ENCODE data around the gene OR2G6.
"Not testable (repeated sequence)": the region's sequence is repeated elsewhere in the genome, so short reads cannot be mapped to it uniquely, and the experiment has no call there.

Gene OR2G6

DNA sequence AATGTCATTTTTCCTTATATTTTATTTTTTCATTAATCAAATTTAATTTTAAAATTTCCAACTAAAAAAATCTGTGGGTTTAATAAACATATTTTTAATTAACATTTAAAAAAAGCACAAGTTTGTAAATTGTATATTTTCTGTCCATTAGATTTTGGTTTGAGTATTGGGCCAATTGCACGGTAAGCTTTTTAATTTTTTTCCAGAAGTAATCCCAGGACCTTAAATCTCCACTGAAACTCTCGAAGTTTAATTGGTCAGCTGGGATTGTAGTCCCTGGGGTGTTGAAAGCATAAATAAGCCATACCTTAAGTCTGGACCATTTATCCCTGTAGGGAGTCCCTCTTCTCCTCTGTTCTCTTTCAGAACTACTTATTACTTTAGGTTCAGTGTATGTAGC lies at the start of gene OR2G6:
Gene OR2G6, plus strand, starts transcription at position 301 of the 400 bp plus-strand sequence. CDS start 13,574 bp downstream, outside the sequence.
- DNase-seq = not testable (repeated sequence)

- peak in 1 of 2 experiments; percentile 0 for DNase-seq
Measured at GRCh38 chr1:248459117-248459516, 48.8 kb upstream of the OR2G6 start.

DNA sequence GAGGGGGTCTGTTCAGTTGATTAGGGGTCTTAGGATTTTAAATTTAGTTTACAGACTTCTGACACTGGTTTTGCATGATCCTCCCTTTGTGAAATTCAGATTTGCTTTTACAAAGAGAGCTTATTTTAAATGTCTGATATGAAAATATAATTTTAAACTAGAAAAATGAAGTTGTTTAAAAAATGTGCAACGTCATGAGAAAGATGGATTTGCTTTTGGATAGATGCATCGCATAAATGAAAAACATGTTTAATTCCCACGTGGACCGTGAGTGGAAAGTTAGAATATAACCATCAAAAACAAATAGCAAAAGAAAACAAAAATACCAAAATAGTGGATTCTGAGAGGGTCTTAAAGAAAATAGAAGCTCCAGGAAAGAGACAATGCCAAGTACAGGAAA lies 36.7 kb upstream of the OR2G6 start:
- no peak for DNase-seq

GRCh38 chr1:248472111-248472510 lies 35.8 kb upstream of the OR2G6 start:
- not testable (repeated sequence) for DNase-seq

GRCh38 chr1:248473051-248473450 lies 34.8 kb upstream of the OR2G6 start, which contains the start of gene OR2T3:
TSS of gene OR2T3 (plus strand) at chr1:248473351. CDS start at chr1:248473351, 0 bp downstream.
- not testable (repeated sequence) for DNase-seq

DNA sequence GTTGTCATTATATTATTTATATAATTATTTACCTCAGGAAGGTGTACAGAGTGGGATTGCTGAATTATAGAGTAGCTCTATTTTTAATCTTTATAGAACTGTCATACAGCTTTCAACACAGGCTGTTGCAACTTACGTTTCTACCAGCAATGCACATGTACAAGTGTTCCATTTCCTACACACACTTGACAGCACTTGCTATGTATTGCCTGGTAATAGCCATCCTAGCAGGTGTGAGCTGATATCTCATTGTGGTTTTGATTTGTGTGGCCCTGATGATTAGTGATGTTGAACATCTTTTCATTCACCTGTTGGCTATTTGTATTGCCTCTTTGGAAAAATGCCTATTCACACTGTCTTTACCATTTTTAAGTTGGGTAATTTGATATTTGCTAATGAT lies 32.2 kb upstream of the OR2G6 start:
- DNase-seq = not testable (repeated sequence)

- not testable (repeated sequence) for DNase-seq
Measured at GRCh38 chr1:248481686-248482579, 25.9 kb upstream of the OR2G6 start.

DNA sequence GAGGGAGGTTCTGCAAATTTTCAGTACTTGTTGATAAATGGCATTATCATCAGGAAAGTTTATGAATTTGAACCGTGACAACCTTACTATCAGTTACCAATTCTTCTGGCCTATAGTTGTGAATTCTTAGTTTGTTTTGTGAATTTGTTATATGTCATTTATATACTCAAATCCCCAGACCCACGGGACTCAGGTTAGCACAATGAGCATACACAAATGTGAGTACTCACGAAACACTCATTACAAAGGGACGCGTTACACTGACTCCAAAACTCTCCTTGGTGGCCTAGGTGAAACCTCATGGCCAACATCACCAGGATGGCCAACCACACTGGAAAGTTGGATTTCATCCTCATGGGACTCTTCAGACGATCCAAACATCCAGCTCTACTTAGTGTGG lies 19.6 kb upstream of the OR2G6 start, which contains the start of gene OR2T5:
Gene OR2T5, plus strand, starts transcription at position 301 of the 400 bp plus-strand sequence. Its CDS starts 0 bp downstream, at position 301.
- DNase-seq = not testable (repeated sequence)

DNA sequence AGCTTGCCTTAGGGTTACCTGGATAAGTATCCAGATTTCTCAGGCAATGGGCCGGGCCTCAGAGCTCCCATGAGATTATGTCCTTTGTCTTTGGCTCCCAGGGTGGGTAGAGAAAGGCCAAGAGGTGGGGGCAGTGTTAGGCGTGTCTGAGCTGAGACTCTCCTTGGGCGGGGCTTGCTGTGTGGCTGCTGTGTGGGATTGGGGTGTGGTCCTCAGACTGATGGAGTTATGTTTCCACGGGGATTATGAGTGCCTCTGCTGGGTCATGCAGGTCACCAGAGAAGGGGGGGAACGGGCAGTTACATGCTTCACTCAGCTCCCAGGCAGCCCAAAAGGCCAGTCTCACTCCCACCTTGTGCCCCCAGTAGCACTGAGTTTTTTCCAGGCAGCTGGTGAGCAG lies 11.2 kb upstream of the OR2G6 start:
- not testable (repeated sequence) for DNase-seq

DNA sequence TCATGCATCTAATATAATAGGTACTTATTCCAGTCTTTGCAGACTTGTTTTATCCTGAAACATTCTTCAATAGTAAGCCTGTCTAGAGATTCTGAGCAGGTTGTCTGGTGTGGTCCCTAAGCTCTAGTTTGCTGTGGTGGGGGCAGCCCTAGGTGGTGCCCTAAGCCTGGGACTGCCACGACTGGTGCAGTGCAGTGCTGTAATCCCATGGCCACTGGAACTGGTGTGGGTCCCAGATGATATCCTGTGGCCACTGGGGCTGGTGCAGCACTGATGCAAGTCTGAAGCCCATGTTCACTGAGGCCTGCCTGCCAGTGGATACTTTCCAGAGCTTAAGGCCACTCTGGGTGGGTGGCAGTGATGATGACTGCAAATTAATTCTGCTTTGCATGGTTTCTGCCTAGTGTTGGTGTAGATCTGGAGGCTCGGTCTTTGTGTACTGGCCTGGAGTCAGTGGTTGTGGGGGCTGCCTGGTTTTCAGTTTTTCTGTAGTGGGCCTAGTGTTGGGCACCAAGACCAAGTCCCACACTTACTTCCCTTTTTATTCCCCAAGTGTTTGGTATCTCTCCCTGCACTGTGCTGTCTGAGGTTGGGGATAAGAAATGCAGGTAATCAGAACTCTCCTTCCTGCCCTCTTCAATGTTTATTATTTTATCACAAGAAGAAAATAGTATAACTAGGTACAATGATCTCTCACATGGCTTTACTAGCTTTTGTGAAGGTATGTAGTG lies 7.4 kb upstream of the OR2G6 start:
- not testable (repeated sequence) for DNase-seq

GRCh38 chr1:248510217-248510616 lies 2.3 kb downstream of the OR2G6 start:
- not testable (repeated sequence) for DNase-seq

- no peak for DNase-seq
Measured at GRCh38 chr1:248521856-248522255, 14.0 kb downstream of the OR2G6 start.

GRCh38 chr1:248537449-248537848 lies 29.6 kb downstream of the OR2G6 start:
- DNase-seq = not testable (repeated sequence)

DNA sequence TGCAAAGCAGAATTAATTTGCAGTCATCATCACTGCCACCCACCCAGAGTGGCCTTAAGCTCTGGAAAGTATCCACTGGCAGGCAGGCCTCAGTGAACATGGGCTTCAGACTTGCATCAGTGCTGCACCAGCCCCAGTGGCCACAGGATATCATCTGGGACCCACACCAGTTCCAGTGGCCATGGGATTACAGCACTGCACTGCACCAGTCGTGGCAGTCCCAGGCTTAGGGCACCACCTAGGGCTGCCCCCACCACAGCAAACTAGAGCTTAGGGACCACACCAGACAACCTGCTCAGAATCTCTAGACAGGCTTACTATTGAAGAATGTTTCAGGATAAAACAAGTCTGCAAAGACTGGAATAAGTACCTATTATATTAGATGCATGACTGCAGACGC lies 39.5 kb downstream of the OR2G6 start:
- not testable (repeated sequence) for DNase-seq

DNA sequence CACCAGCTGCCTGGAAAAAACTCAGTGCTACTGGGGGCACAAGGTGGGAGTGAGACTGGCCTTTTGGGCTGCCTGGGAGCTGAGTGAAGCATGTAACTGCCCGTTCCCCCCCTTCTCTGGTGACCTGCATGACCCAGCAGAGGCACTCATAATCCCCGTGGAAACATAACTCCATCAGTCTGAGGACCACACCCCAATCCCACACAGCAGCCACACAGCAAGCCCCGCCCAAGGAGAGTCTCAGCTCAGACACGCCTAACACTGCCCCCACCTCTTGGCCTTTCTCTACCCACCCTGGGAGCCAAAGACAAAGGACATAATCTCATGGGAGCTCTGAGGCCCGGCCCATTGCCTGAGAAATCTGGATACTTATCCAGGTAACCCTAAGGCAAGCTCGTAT lies 43.2 kb downstream of the OR2G6 start:
- not testable (repeated sequence) for DNase-seq

- DNase-seq = not testable (repeated sequence)
Measured at GRCh38 chr1:248562672-248563071, 54.8 kb downstream of the OR2G6 start, which contains the start of gene OR2T29. TSS of gene OR2T29 (minus strand) at chr1:248562772. CDS start at chr1:248559491, 3,281 bp downstream.

GRCh38 chr1:248565530-248566373 lies 57.9 kb downstream of the OR2G6 start:
- DNase-seq = not testable (repeated sequence)

DNA sequence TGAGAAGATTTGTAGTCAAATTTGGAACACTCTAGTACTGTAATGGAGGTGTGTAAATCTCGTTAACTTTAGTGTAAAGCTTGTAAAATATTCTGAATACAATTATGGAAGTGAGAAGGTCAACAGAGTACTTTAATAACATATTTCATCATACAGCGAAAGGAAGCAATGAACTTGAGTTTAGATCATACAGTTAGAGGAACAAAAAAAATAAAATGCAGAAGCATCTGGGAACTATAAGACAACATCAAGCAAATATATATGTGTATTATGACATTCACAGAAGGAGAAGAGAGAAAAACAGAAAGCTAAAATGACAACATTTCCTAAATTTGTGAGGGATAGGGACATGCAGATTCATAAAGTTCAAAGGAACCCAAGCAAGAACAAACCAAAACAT lies 61.2 kb downstream of the OR2G6 start:
- not testable (repeated sequence) for DNase-seq

DNA sequence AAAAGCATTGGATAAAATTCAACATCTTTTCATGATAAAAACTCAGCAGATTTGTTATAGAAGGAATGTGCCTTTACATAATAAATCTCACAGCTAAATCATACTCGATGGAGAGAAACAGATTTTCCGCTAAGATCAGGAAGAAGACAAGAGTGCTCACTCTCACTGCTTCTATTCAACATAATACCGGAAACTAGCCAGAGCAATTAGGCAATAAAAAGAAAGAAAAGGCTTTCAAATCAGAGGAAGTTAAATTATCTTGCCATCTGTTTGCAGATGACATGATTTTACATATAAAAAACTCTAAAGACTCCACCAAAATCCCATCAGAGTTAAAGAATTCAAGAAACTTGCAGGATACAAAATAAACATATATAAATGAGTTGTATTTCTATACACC lies 62.9 kb downstream of the OR2G6 start:
- not testable (repeated sequence) for DNase-seq

DNA sequence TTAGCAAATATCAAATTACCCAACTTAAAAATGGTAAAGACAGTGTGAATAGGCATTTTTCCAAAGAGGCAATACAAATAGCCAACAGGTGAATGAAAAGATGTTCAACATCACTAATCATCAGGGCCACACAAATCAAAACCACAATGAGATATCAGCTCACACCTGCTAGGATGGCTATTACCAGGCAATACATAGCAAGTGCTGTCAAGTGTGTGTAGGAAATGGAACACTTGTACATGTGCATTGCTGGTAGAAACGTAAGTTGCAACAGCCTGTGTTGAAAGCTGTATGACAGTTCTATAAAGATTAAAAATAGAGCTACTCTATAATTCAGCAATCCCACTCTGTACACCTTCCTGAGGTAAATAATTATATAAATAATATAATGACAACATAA lies 64.2 kb downstream of the OR2G6 start:
- not testable (repeated sequence) for DNase-seq

DNA sequence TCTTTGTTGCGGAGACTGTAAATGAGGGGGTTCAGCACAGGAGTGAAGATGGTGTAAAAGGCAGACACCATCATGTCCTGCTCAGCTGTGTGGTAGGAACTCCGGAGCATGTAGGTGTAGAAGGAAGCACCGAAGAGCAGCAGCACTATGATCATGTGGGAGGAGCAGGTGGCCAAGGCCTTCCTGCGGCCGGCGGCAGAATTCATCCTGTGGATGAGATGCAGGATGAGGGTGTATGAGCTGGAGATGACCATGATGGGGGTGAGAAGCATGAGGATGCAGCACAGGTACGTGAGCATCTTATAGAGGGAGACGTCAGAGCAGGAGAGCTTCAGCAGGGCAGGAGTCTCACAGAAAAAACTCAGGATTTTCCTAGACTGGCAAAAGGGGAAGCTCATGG lies 66.0 kb downstream of the OR2G6 start:
- not testable (repeated sequence) for DNase-seq

DNA sequence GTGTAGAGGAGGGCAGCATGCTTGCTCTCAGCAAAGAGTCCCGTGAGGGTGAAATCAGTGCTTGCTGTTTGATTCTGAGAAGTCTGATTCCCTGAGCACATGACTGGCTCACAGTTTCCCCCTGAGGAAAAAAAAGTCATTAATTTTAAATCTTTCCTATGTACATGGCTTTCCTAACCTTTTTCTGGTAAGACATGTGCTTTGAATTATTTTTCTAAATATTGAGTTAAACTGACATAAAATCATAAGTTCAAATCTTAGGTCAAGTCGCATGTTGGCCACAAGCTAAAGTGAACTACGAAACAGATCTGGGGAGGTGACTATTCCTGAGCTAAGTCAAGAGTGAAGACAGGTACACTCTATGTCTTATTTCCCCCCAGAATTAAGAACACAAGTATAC lies 66.8 kb downstream of the OR2G6 start, which contains the start of gene OR2T34:
Gene OR2T34, minus strand, starts transcription at position 101 of the 400 bp plus-strand sequence. Its CDS starts 0 bp downstream, at position 101.
- not testable (repeated sequence) for DNase-seq

Measured in NCI-H524 (cell line).